H1 (cell line): ENCODE results near the gene BATF3. TPM values are rescaled to one million over a fixed set of nuclear protein-coding genes. Genes with fewer than 3 reads are reported as not detected.

Experiments used
- CTCF ChIA-PET: fragments of 300-600 bp; sonication (Branson Sonifier 250); formaldehyde crosslinking; loops from one replicate; lab custom pipeline; 2021; ENCODE audit not compliant: partially characterized antibody; lab: Charles Lee
- POLR2A ChIA-PET: fragments of 300-600 bp; sonication (Branson Sonifier 250); formaldehyde crosslinking; loops from one replicate; lab custom pipeline; 2021; ENCODE audit warnings: inconsistent platforms; ENCODE audit not compliant: partially characterized antibody; lab: Charles Lee
- DNase-seq, 2 experiments: peaks; one replicate each; pipeline versions ENCODE4 v3.0.0 to v3.0.0-alpha.2; 2010 to 2022; ENCODE audit warnings: low spot score in 2 of 2, low read depth in 1 of 2, mixed read lengths in 1 of 2
- FAIRE-seq: peaks from 2 replicates; lab custom pipeline; 2011; peaks lifted over from hg19 to GRCh38; lab: Jason Lieb, UNC
- H2AFZ ChIP-seq: 2 replicates; pipeline ENCODE4 v1.8.1; 2012; ENCODE audit warnings: low read length, inconsistent platforms
- H2AK5ac ChIP-seq: 2 replicates; pipeline ENCODE4 v1.6.1; 2013; ENCODE audit warnings: low read depth, low read length
- H2BK120ac ChIP-seq: replicated peaks from 2 replicates; pipeline ENCODE3; 2013; ENCODE audit warnings: low read depth, low read length, inconsistent platforms
- H2BK12ac ChIP-seq: 2 replicates; pipeline ENCODE4 v1.6.1; 2013; ENCODE audit warnings: low read depth, low read length
- H2BK15ac ChIP-seq: 2 replicates; pipeline ENCODE4 v1.6.1; 2013; ENCODE audit warnings: low read length
- H2BK20ac ChIP-seq: 2 replicates; pipeline ENCODE4 v1.6.1; 2013; ENCODE audit warnings: low read length
- H2BK5ac ChIP-seq: 2 replicates; pipeline ENCODE4 v1.6.1; 2013; ENCODE audit warnings: low read depth, low read length
- H3K14ac ChIP-seq: 2 replicates; pipeline ENCODE4 v1.6.1; 2013; ENCODE audit warnings: inconsistent platforms; ENCODE audit not compliant: insufficient read length
- H3K18ac ChIP-seq: 2 replicates; pipeline ENCODE4 v1.6.1; 2013; ENCODE audit warnings: low read length; ENCODE audit errors: extremely low read depth
- H3K23ac ChIP-seq: 2 replicates; pipeline ENCODE4 v1.6.1; 2013; ENCODE audit warnings: inconsistent platforms; ENCODE audit not compliant: insufficient read length
- H3K23me2 ChIP-seq: 2 replicates; pipeline ENCODE4 v1.6.1; 2013; ENCODE audit warnings: low read depth, low read length
- H3K27ac ChIP-seq: 2 replicates; pipeline ENCODE4 v1.6.1; 2011; ENCODE audit warnings: low read depth, low read length, inconsistent platforms
- H3K27me3 ChIP-seq, 4 experiments: replicated peaks in 1 of 4; 1 replicate in 1 of 4; 2 replicates in 3 of 4; pipeline versions ENCODE4 v1.6.1 to v1.8.1; 2011 to 2013; ENCODE audit warnings: low read length in 3 of 4, mild to moderate bottlenecking in 3 of 4, inconsistent platforms in 2 of 4, mixed read lengths in 2 of 4, moderate library complexity in 1 of 4; ENCODE audit not compliant: control insufficient read depth in 3 of 4, insufficient read depth in 3 of 4; ENCODE audit errors: extremely low read depth in 1 of 4
- H3K36me3 ChIP-seq, 4 experiments: 2 replicates each; pipeline versions ENCODE4 v1.6.1 to v1.8.1; 2011 to 2013; ENCODE audit warnings: mild to moderate bottlenecking in 4 of 4, low read length in 3 of 4, moderate library complexity in 2 of 4, control low read depth in 1 of 4, inconsistent platforms in 1 of 4; ENCODE audit not compliant: insufficient read depth in 4 of 4, control insufficient read depth in 2 of 4
- H3K4ac ChIP-seq: replicated peaks from 2 replicates; pipeline ENCODE3; 2013; ENCODE audit warnings: low read length, low read depth, mixed read lengths, inconsistent platforms; ENCODE audit not compliant: insufficient read length
- H3K4me1 ChIP-seq, 4 experiments: replicated peaks in 1 of 4; 1 replicate in 1 of 4; 2 replicates in 3 of 4; pipeline versions ENCODE4 v1.6.1 to v1.8.1; 2011 to 2013; ENCODE audit warnings: low read length in 3 of 4, inconsistent platforms in 2 of 4, mixed read lengths in 1 of 4; ENCODE audit not compliant: insufficient read depth in 4 of 4, control insufficient read depth in 3 of 4
- H3K4me2 ChIP-seq, 2 experiments: 2 replicates each; pipeline versions ENCODE4 v1.6.1 to v1.8.1; 2011 to 2013; ENCODE audit warnings: low read depth in 2 of 2, low read length in 2 of 2, control low read depth in 1 of 2, inconsistent platforms in 1 of 2, mild to moderate bottlenecking in 1 of 2; ENCODE audit not compliant: insufficient read depth in 1 of 2
- H3K4me3 ChIP-seq, 4 experiments: fragments of 200-600, 300-600 bp in 1 of 4; sonication (generic), shearing (Covaris generic), sonication (Bioruptor Twin) in 1 of 4; 2 replicates each; pipeline versions ENCODE4 v1.5.1 to v1.8.1; 2011 to 2016; ENCODE audit warnings: low read length in 4 of 4, low read depth in 3 of 4, control low read depth in 2 of 4, inconsistent platforms in 2 of 4, mild to moderate bottlenecking in 2 of 4, mixed read lengths in 1 of 4, moderate library complexity in 1 of 4; ENCODE audit not compliant: insufficient read depth in 2 of 4; ENCODE audit errors: extremely low read depth in 1 of 4
- H3K56ac ChIP-seq: replicated peaks from 2 replicates; pipeline ENCODE3; 2013; ENCODE audit warnings: low read depth, mild to moderate bottlenecking, mixed read lengths, low read length, inconsistent platforms; ENCODE audit not compliant: insufficient read length
- H3K79me1 ChIP-seq: 2 replicates; pipeline ENCODE4 v1.6.1; 2013; ENCODE audit warnings: low read depth, low read length, control low read depth
- H3K79me2 ChIP-seq, 2 experiments: 2 replicates each; pipeline versions ENCODE4 v1.6.1 to v1.8.1; 2012 to 2013; ENCODE audit warnings: low read length in 2 of 2, mild to moderate bottlenecking in 2 of 2, inconsistent platforms in 1 of 2; ENCODE audit not compliant: insufficient read depth in 2 of 2, control insufficient read depth in 1 of 2
- H3K9ac ChIP-seq, 4 experiments: replicated peaks in 1 of 4; 1 replicate in 1 of 4; 2 replicates in 3 of 4; pipeline versions ENCODE4 v1.6.1 to v1.8.1; 2011 to 2013; ENCODE audit warnings: low read depth in 3 of 4, low read length in 3 of 4, control low read depth in 2 of 4, mild to moderate bottlenecking in 2 of 4, moderate library complexity in 2 of 4, inconsistent platforms in 1 of 4; ENCODE audit errors: extremely low read depth in 1 of 4
- H3K9me3 ChIP-seq, 2 experiments: 2 replicates each; pipeline versions ENCODE4 v1.6.1 to v1.8.1; 2012 to 2013; ENCODE audit warnings: mild to moderate bottlenecking in 2 of 2, moderate library complexity in 2 of 2, control low read depth in 1 of 2, inconsistent platforms in 1 of 2, low read depth in 1 of 2, low read length in 1 of 2, mixed read lengths in 1 of 2; ENCODE audit not compliant: insufficient read depth in 2 of 2
- H4K20me1 ChIP-seq, 2 experiments: replicated peaks in 1 of 2; 2 replicates each; pipeline versions ENCODE3 to v1.8.1; 2011 to 2013; ENCODE audit warnings: inconsistent platforms in 2 of 2, low read length in 2 of 2, mild to moderate bottlenecking in 1 of 2; ENCODE audit not compliant: insufficient read depth in 2 of 2, control insufficient read depth in 1 of 2
- H4K5ac ChIP-seq: 2 replicates; pipeline ENCODE4 v1.6.1; 2013; ENCODE audit warnings: low read length, low read depth, mixed read lengths, inconsistent platforms; ENCODE audit not compliant: insufficient read length
- H4K8ac ChIP-seq: 2 replicates; pipeline ENCODE4 v1.8.0; 2013; ENCODE audit warnings: mild to moderate bottlenecking, moderate library complexity, low read length, inconsistent platforms; ENCODE audit not compliant: insufficient read depth; ENCODE audit errors: extremely low read depth
- H4K91ac ChIP-seq: replicated peaks from 2 replicates; pipeline ENCODE3; 2013; ENCODE audit warnings: low read length, mixed read lengths, inconsistent platforms; ENCODE audit not compliant: insufficient read length
- CHD1 ChIP-seq: IDR thresholded peaks from 2 replicates; pipeline ENCODE4 v1.6.1; 2012; ENCODE audit warnings: low read depth, low read length, improper control_type of control experiment
- EGR1 ChIP-seq: IDR thresholded peaks from 2 replicates; pipeline ENCODE4 v1.6.1; 2011; ENCODE audit warnings: low read depth, low read length, borderline replicate concordance
- EZH2 ChIP-seq: fragments of 200-600 bp; sonication (generic); IDR thresholded peaks from 2 replicates; pipeline ENCODE4 v1.7.1; 2012; ENCODE audit warnings: low read depth, mild to moderate bottlenecking, moderate library complexity, low read length, inconsistent platforms; ENCODE audit not compliant: severe bottlenecking
- FOSL1 ChIP-seq: IDR thresholded peaks from 2 replicates; pipeline ENCODE4 v1.6.1; 2011; ENCODE audit warnings: mild to moderate bottlenecking, low read depth, low read length, moderate library complexity; ENCODE audit not compliant: insufficient read depth
- JUND ChIP-seq: IDR thresholded peaks from 2 replicates; pipeline ENCODE4 v1.6.1; 2011; ENCODE audit warnings: mild to moderate bottlenecking, improper control_type of control experiment, low read length
- POLR2AphosphoS5 ChIP-seq: IDR thresholded peaks from 2 replicates; pipeline ENCODE4 v1.6.1; 2011; ENCODE audit warnings: low read depth, low read length
- RBBP5 ChIP-seq: IDR thresholded peaks from 2 replicates; pipeline ENCODE4 v1.7.1; 2012; ENCODE audit warnings: low read depth, mild to moderate bottlenecking, inconsistent platforms, low read length, moderate library complexity, borderline replicate concordance
- SAP30 ChIP-seq: fragments of 300-600 bp; sonication (generic); IDR thresholded peaks from 2 replicates; pipeline ENCODE4 v1.7.1; 2012; ENCODE audit warnings: low read length, moderate library complexity, mild to moderate bottlenecking, inconsistent platforms; ENCODE audit not compliant: insufficient read depth, insufficient replicate concordance
- SP1 ChIP-seq: IDR thresholded peaks from 2 replicates; pipeline ENCODE4 v1.6.1; 2011; ENCODE audit warnings: low read depth, low read length
- SP4 ChIP-seq: IDR thresholded peaks from 2 replicates; pipeline ENCODE4 v1.6.1; 2012; ENCODE audit warnings: low read length, inconsistent platforms
- WGBS, 2 experiments: shearing (Covaris generic) in 1 of 2; methylation state at CpG; one replicate each; pipeline versions ENCODE4 v1.1.6 to v1.1.7; 2013 to 2015; ENCODE audit warnings: low lambda C conversion rate in 2 of 2, mixed read lengths in 2 of 2, inconsistent platforms in 1 of 2, low coverage in 1 of 2, missing lambda C conversion rate in 1 of 2; ENCODE audit not compliant: insufficient replicate concordance in 2 of 2, insufficient coverage in 1 of 2, insufficient read length in 1 of 2; ENCODE audit errors: extremely low coverage in 1 of 2, missing lambda C conversion rate in 1 of 2; 5-methylcytosine and 5-hydroxymethylcytosine counted together
- polyA plus RNA-seq, 7 experiments: library from polyadenylated mRNA; depleted of rRNA in 3 of 7; stranded (reverse) in 5 of 7; unstranded in 2 of 7; fragments of >200 nt in 5 of 7; fragments of 200-250 nt in 2 of 7; gene quantifications; 1 replicate in 5 of 7; 2 replicates in 1 of 7; 4 replicates in 1 of 7; pipeline versions ENCODE4 v1.2.1 to v1.2.3, GENCODE V29; 2011 to 2013; ENCODE audit warnings: missing spikeins in 2 of 7, mixed read lengths in 2 of 7
- total RNA-seq: library from RNA; stranded (reverse); fragmentation: NEBNext Ultra II Directional; extraction: Animal tissue kit (Norgen Biotek cat#: 25700); gene quantifications from 2 replicates; pipeline ENCODE4 v1.2.1, GENCODE V29; 2021

The BATF3 gene
- total and polyA plus RNA-seq, 2 of the 8 experiments (the other 6 are each of a cell fraction or from before 2014, with no cell fraction given), result 6.3 TPM

GRCh38 chr1:212727386-212728181, 27.9 kb upstream of the BATF3 start:
- Histone ChIP-seq H3K56ac (no peak overlapping the region), H3K9me3 (peaks cover 2 to 22% of the 10 kb centered on the region in 2 experiments; a peak in 2 of 4 replicates), H3K4me2 (no peak overlapping the region), H3K27ac (no peak overlapping the region; the same call in 1 of the 2 replicates), H3K23me2 (no peaks in the 10 kb centered on the region), H3K79me2 (no peaks in the 10 kb centered on the region), H3K27me3 (no peaks in the 10 kb centered on the region), H4K91ac (no peak overlapping the region), H3K79me1 (no peaks in the 10 kb centered on the region), H3K4me1 (no peaks in the 10 kb centered on the region), H4K8ac (no peak overlapping the region), H3K4me3 (no peak overlapping the region), H2BK20ac (no peak overlapping the region), H2AK5ac (no peak overlapping the region), H3K9ac (no peak overlapping the region), H4K20me1 (no peaks in the 10 kb centered on the region), H3K14ac (no peak overlapping the region), H2AFZ (no peak overlapping the region), H2BK5ac (no peak overlapping the region), H3K23ac (no peak overlapping the region), H2BK15ac (no peak overlapping the region), H2BK12ac (no peak overlapping the region), H3K4ac (no peak overlapping the region), H3K36me3 (peaks cover 0 to 2% (median 0%) of the 10 kb centered on the region in 4 experiments; a peak in 1 of 8 replicates), H3K18ac (no peak overlapping the region), H2BK120ac (no peak overlapping the region), H4K5ac (no peak overlapping the region)
- DNase-seq, result no peak
- 92% methylated on average over 13 of the region's 13 CpGs; no CpG with 5 or more reads in 1 of the 2 experiments for WGBS, 2 experiments
- no peak for TF ChIP-seq CHD1
- TF ChIP-seq SAP30, result no peak
- no peak for TF ChIP-seq SP4
- no peak for TF ChIP-seq SP1
- TF ChIP-seq FOSL1, result no peak
- no peak for TF ChIP-seq POLR2AphosphoS5
- TF ChIP-seq RBBP5, result no peak
- TF ChIP-seq EGR1, result no peak
- no peak for TF ChIP-seq JUND
- TF ChIP-seq EZH2, result no peak
- FAIRE-seq, result no peak
- ChIA-PET POLR2A (no interaction called here), CTCF (interaction anchor here (0.6 to 1.0 kb wide), 3 partner anchors 9 to 1728 kb away, joined by 3 read pairs; no protein-coding TSS in a partner anchor)
